GM23338 (cell line): ENCODE data around the gene BHLHE23.

ENCODE experiments used
- CREB1 ChIP-seq: fragments of 250-450 bp; sonication (Bioruptor Pico); IDR thresholded peaks from 2 replicates; pipeline ENCODE4 v1.5.0; 2020; ENCODE audit warnings: low read depth, mild to moderate bottlenecking, moderate library complexity
- EZH2phosphoT487 ChIP-seq: fragments of 200-600 bp; sonication (generic); IDR thresholded peaks from one replicate; pipeline ENCODE4 v1.8.1; 2018; ENCODE audit warnings: antibody characterized with exemption; ENCODE audit not compliant: unreplicated experiment
- POLR2AphosphoS5 ChIP-seq: IDR thresholded peaks from 2 replicates; pipeline ENCODE4 v1.6.1; 2016; ENCODE audit warnings: antibody characterized with exemption, low read depth
- TF ChIP-seq, protein P1 (sequence below), 2 experiments: fragments of 200-600 bp in 1 of 2; sonication (generic) in 1 of 2; conservative IDR thresholded peaks; 2 replicates each; pipeline versions ENCODE4 v1.5.1 to v1.6.1; 2016 to 2017; ENCODE audit warnings: antibody characterized with exemption in 2 of 2, low read depth in 2 of 2, mild to moderate bottlenecking in 2 of 2, moderate library complexity in 1 of 2

DNA sequence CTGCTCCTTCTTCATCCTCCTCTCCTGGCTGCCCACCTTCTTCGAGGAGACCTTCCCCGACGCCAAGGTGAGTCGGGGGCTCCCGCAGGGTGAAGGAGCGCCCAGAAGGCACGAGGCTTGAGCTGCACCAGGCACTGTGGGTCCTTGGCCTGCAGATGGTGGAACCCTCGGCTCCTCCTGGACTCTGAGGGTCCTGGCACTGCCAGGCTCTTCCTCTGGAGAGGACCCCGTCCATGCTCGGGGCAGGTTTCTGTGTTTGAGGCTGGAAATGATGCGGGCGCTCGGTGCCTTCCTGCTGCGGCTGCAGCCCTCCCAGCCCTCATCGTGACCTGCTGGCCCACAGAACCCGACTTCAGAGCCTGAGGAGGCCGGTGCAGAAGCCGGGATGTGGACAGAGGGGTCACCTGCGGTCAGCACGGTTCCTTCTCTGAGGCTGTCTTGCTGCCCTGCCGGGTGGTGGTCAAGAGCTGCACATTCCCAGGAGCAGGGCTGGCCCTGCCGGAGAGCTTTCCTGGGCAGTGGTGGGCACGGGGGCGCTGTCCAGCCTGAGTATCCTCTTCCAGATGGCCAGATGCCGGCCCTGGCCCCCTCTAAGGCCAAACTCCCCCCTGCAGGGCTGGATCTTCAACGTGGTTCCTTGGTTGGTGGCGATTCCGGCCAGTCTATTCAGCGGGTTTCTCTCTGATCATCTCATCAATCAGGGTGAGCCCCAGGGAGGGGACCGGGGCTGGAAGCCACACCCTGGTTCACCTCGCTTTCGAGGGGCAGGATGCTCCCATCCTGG is 43.0 kb downstream of the BHLHE23 start:
- TF ChIP-seq EZH2phosphoT487, result no peak
- TF ChIP-seq, protein P1, sequence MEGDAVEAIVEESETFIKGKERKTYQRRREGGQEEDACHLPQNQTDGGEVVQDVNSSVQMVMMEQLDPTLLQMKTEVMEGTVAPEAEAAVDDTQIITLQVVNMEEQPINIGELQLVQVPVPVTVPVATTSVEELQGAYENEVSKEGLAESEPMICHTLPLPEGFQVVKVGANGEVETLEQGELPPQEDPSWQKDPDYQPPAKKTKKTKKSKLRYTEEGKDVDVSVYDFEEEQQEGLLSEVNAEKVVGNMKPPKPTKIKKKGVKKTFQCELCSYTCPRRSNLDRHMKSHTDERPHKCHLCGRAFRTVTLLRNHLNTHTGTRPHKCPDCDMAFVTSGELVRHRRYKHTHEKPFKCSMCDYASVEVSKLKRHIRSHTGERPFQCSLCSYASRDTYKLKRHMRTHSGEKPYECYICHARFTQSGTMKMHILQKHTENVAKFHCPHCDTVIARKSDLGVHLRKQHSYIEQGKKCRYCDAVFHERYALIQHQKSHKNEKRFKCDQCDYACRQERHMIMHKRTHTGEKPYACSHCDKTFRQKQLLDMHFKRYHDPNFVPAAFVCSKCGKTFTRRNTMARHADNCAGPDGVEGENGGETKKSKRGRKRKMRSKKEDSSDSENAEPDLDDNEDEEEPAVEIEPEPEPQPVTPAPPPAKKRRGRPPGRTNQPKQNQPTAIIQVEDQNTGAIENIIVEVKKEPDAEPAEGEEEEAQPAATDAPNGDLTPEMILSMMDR (conservative IDR thresholded peaks at IDR 0.05; ENCODE audit: low read depth in 2 of 2), result no peak
- no peak for TF ChIP-seq CREB1 (CRISPR knock-in tag)
- no peak for TF ChIP-seq POLR2AphosphoS5
